Thyroid gland (tissue), 4 donors: ENCODE results near the gene LONRF3.
A peak's percentile ranks its signal among the peaks of the same experiment; 100 is the strongest.

ENCODE experiments used
- CTCF ChIP-seq, 6 experiments: fragments of 200-600 bp in 3 of 6; fragments of 450-650 bp in 3 of 6; sonication (generic) in 3 of 6; IDR thresholded peaks; one replicate each; pipeline ENCODE4 v1.5.1; 2016 to 2019; ENCODE audit warnings: antibody characterized with exemption in 6 of 6, mild to moderate bottlenecking in 2 of 6, inconsistent platforms in 1 of 6, moderate library complexity in 1 of 6
- POLR2A ChIP-seq, 2 donors: fragments of 450-650 bp; IDR thresholded peaks; one replicate each; pipeline ENCODE4 v1.6.1; 2017; ENCODE audit warnings: antibody characterized with exemption in 2 of 2, mild to moderate bottlenecking in 2 of 2, moderate library complexity in 1 of 2

DNA sequence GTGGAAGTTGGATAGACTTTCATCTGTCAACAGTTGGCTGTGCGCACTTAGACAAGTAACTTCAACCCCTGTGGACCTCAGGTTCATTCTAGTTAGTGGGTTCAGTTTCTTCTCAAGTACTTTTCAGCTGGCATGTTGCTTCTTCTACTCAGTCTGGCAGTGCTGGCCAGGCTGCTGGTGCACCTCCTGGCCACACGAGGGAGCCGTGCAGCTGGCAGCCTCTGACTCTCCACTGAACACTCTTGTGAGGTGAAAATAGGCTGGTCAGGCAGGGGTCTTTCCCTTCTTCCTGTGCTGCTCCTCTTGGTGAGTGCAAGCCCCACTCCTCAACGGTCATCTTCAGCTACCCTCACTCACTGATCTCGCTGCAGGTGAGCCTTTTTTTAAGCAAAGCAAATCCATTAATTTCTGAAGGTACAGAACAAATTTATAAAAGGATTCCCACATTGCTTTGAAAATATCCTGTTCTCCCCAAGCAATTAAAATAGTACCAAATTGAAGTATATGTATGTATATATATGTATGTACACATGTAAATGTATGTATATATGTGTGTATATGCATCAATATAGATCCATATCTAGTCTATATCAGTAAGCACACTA, 30.6 kb downstream of the LONRF3 start:
- TF ChIP-seq CTCF (IDR thresholded peaks at IDR 0.05), result peak; percentile 43 to 82 (median 79)
- TF ChIP-seq POLR2A (IDR thresholded peaks at IDR 0.05), result no peak
